ENCODE results near the gene IL4R. TPM values are rescaled to one million over a fixed set of nuclear protein-coding genes. Genes with fewer than 3 reads are reported as not detected.

IL4R gene
- total and polyA plus RNA-seq, 2 of the 8 experiments (the other 6 are each of a cell fraction or from before 2014, with no cell fraction given), result 29.1 to 29.4 TPM

- 93% methylated on average over 4 of the region's 4 CpGs; no CpG with 5 or more reads in 1 of the 2 experiments for WGBS, 2 experiments (ENCODE audit: extremely low coverage in 1 of 2, insufficient coverage in 1 of 2, insufficient read length in 1 of 2, insufficient replicate concordance in 2 of 2, low coverage in 1 of 2, low lambda C conversion rate in 2 of 2, missing lambda C conversion rate in 1 of 2)
- FAIRE-seq (no peak), DNase-seq (ENCODE audit: low read depth in 1 of 2, low spot score in 2 of 2) (no peak)
- H3K4me2 ChIP-seq (ENCODE audit: insufficient read depth in 1 of 2, low read depth in 2 of 2, low read length in 2 of 2), result no peak overlapping the region
- no peak overlapping the region for H4K91ac ChIP-seq (replicated peaks; ENCODE audit: insufficient read length, low read length)
- no peak overlapping the region for H4K5ac ChIP-seq (ENCODE audit: insufficient read length, low read depth, low read length)
- no peak overlapping the region for H4K8ac ChIP-seq (ENCODE audit: extremely low read depth, insufficient read depth, low read length)
- H3K23me2 ChIP-seq (ENCODE audit: low read depth, low read length), result peaks cover 3% of the 10 kb centered on the region; the same call in 1 of the 2 replicates
- H2BK120ac ChIP-seq (replicated peaks; ENCODE audit: low read depth, low read length), result no peak overlapping the region
- no peak overlapping the region for H3K27ac ChIP-seq (ENCODE audit: low read depth, low read length)
- no peak overlapping the region for H3K23ac ChIP-seq (ENCODE audit: insufficient read length)
- H3K56ac ChIP-seq (replicated peaks; ENCODE audit: insufficient read length, low read depth, low read length), result no peak overlapping the region
- TF ChIP-seq SIRT6 (IDR thresholded peaks at IDR 0.05; ENCODE audit: low read length), result no peak
- TF ChIP-seq EP300 (IDR thresholded peaks at IDR 0.05; ENCODE audit: borderline replicate concordance in 1 of 2, low read depth in 2 of 2, low read length in 2 of 2), result no peak
- TF ChIP-seq CBX5 (IDR thresholded peaks at IDR 0.05; ENCODE audit: low read depth, low read length), result no peak
- TF ChIP-seq, protein P1, sequence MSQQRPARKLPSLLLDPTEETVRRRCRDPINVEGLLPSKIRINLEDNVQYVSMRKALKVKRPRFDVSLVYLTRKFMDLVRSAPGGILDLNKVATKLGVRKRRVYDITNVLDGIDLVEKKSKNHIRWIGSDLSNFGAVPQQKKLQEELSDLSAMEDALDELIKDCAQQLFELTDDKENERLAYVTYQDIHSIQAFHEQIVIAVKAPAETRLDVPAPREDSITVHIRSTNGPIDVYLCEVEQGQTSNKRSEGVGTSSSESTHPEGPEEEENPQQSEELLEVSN (IDR thresholded peaks at IDR 0.05), result no peak
- no peak for TF ChIP-seq TAF7 (optimal IDR thresholded peaks at IDR 0.05; ENCODE audit: borderline replicate concordance, low read depth, low read length)
- no peak for TF ChIP-seq PHF8 (conservative IDR thresholded peaks at IDR 0.05; ENCODE audit: low read depth, low read length)
- no peak for TF ChIP-seq BRCA1 (IDR thresholded peaks at IDR 0.05; ENCODE audit: low read depth, low read length)
- TF ChIP-seq ZNF274 (IDR thresholded peaks at IDR 0.05; ENCODE audit: borderline replicate concordance, extremely low read depth, low read length), result no peak
- no peak for TF ChIP-seq BACH1 (IDR thresholded peaks at IDR 0.05; ENCODE audit: low read length)
- no peak for TF ChIP-seq SIX5 (IDR thresholded peaks at IDR 0.05; ENCODE audit: low read depth, low read length)
- H3K27me3 ChIP-seq (replicated peaks in 1 of 4; ENCODE audit: control insufficient read depth in 3 of 4, extremely low read depth in 1 of 4, insufficient read depth in 3 of 4, low read length in 3 of 4), result no peaks in the 10 kb centered on the region
- no peak overlapping the region for H2BK5ac ChIP-seq (ENCODE audit: low read depth, low read length)
- no peaks in the 10 kb centered on the region for H3K79me2 ChIP-seq (ENCODE audit: control insufficient read depth in 1 of 2, insufficient read depth in 2 of 2, low read length in 2 of 2)
- H2BK20ac ChIP-seq (ENCODE audit: low read length), result no peak overlapping the region
- H2BK15ac ChIP-seq (ENCODE audit: low read length), result no peak overlapping the region
- H3K14ac ChIP-seq (ENCODE audit: insufficient read length), result no peak overlapping the region
- H3K4me3 ChIP-seq (ENCODE audit: extremely low read depth in 1 of 4, insufficient read depth in 2 of 4, low read depth in 3 of 4, low read length in 4 of 4), result no peak overlapping the region
- no peak overlapping the region for H2AK5ac ChIP-seq (ENCODE audit: low read depth, low read length)
- H3K36me3 ChIP-seq (ENCODE audit: control insufficient read depth in 2 of 4, insufficient read depth in 4 of 4, low read length in 3 of 4), result no peaks in the 10 kb centered on the region
- no peak overlapping the region for H3K18ac ChIP-seq (ENCODE audit: extremely low read depth, low read length)
- H3K4me1 ChIP-seq (replicated peaks in 1 of 4; ENCODE audit: control insufficient read depth in 3 of 4, insufficient read depth in 4 of 4, low read length in 3 of 4), result peaks cover 0 to 9% (median 0%) of the 10 kb centered on the region in 4 experiments; a peak in 2 of 7 replicates
- no peak overlapping the region for H3K4ac ChIP-seq (replicated peaks; ENCODE audit: insufficient read length, low read depth, low read length)
- H2BK12ac ChIP-seq (ENCODE audit: low read depth, low read length), result no peak overlapping the region
- no peaks in the 10 kb centered on the region for H3K9me3 ChIP-seq (ENCODE audit: insufficient read depth in 2 of 2, low read depth in 1 of 2, low read length in 1 of 2)
- ChIA-PET CTCF (ENCODE audit: partially characterized antibody) (interaction anchor here (1.5 to 3.4 kb wide), 3 partner anchors 10 to 102 kb away, joined by 3 to 12 read pairs (median 4); no protein-coding TSS in a partner anchor), POLR2A (ENCODE audit: partially characterized antibody) (no interaction called here)
- no peaks in the 10 kb centered on the region for H4K20me1 ChIP-seq (replicated peaks in 1 of 2; ENCODE audit: control insufficient read depth in 1 of 2, insufficient read depth in 2 of 2, low read length in 2 of 2)
- H2AFZ ChIP-seq (ENCODE audit: low read length), result no peak overlapping the region
- H3K79me1 ChIP-seq (ENCODE audit: low read depth, low read length), result no peaks in the 10 kb centered on the region
- no peak overlapping the region for H3K9ac ChIP-seq (replicated peaks in 1 of 4; ENCODE audit: extremely low read depth in 1 of 4, low read depth in 3 of 4, low read length in 3 of 4)
Measured at GRCh38 chr16:27273330-27273669, 40.5 kb upstream of the IL4R start.

Data from H1 (cell line).